Immature natural killer cell (primary cell): Measurements from ENCODE around the gene TBX10. TPM values are rescaled to one million over a fixed set of nuclear protein-coding genes. Genes with fewer than 3 reads are reported as not detected.
"Not testable (repeated sequence)": the region's sequence is repeated elsewhere in the genome, so short reads cannot be mapped to it uniquely, and the experiment has no call there.

ENCODE experiments used
- DNase-seq, 3 donors: peaks; one replicate each; pipeline ENCODE4 v3.0.0; 2022; ENCODE audit warnings: mixed read lengths in 1 of 3
- H3K27ac Mint-ChIP-seq, 6 donors: one replicate each; pipeline ENCODE4 v1.8.0; 2020; ENCODE audit warnings: mixed read lengths in 6 of 6, mild to moderate bottlenecking in 5 of 6, inconsistent platforms in 4 of 6, moderate library complexity in 3 of 6
- H3K27me3 Mint-ChIP-seq, 3 donors: one replicate each; pipeline ENCODE4 v1.8.0; 2020 to 2021; ENCODE audit warnings: low read depth in 3 of 3, mild to moderate bottlenecking in 3 of 3, mixed read lengths in 3 of 3, moderate library complexity in 3 of 3, inconsistent platforms in 1 of 3
- H3K36me3 Mint-ChIP-seq, 3 donors: one replicate each; pipeline ENCODE4 v1.8.0; 2020; ENCODE audit warnings: mixed read lengths in 3 of 3, inconsistent platforms in 2 of 3, mild to moderate bottlenecking in 2 of 3
- H3K4me1 Mint-ChIP-seq, 2 donors: one replicate each; pipeline ENCODE4 v1.8.0; 2020; ENCODE audit warnings: inconsistent platforms in 2 of 2, mild to moderate bottlenecking in 2 of 2, mixed read lengths in 2 of 2, moderate library complexity in 1 of 2
- H3K4me3 Mint-ChIP-seq, 5 donors: one replicate each; pipeline ENCODE4 v1.8.0; 2020; ENCODE audit warnings: mild to moderate bottlenecking in 5 of 5, mixed read lengths in 5 of 5, inconsistent platforms in 3 of 5, moderate library complexity in 3 of 5
- H3K9me3 Mint-ChIP-seq, 6 donors: one replicate each; pipeline ENCODE4 v1.8.0; 2020; ENCODE audit warnings: mild to moderate bottlenecking in 6 of 6, mixed read lengths in 6 of 6, inconsistent platforms in 4 of 6, moderate library complexity in 3 of 6
- polyA plus RNA-seq, 3 donors: library from polyadenylated mRNA; unstranded; fragments of 300-500 nt; fragmentation: Illumina TruSeq; gene quantifications; one replicate each; pipeline ENCODE4 v1.2.3, GENCODE V29; 2021

The TBX10 gene
- polyA plus RNA-seq, 3 donors from 2014 or later, result not detected

- Mint-ChIP-seq H3K4me3 (peak overlapping the region in 2 of 5 donors; percentile 29 to 58), H3K27me3 (peaks cover 0 to 2% (median 0%) of the 10 kb centered on the region in 3 donors), H3K36me3 (peaks cover 0 to 6% (median 0%) of the 10 kb centered on the region in 3 donors), H3K4me1 (peaks cover 6 to 14% of the 10 kb centered on the region in 2 donors), H3K9me3 (peaks cover 0 to 2% (median 0%) of the 10 kb centered on the region in 6 donors), H3K27ac (no peak overlapping the region)
- DNase-seq, result no peak
Measured at GRCh38 chr11:67627812-67628624, 11.5 kb downstream of the TBX10 start.

GRCh38 chr11:67627441-67627811 is 12.1 kb downstream of the TBX10 start:
- Mint-ChIP-seq H3K4me1 (peaks cover 6 to 14% of the 10 kb centered on the region in 2 donors), H3K27me3 (peaks cover 0 to 2% (median 0%) of the 10 kb centered on the region in 3 donors), H3K36me3 (peaks cover 0 to 6% (median 0%) of the 10 kb centered on the region in 3 donors), H3K4me3 (no peak overlapping the region), H3K27ac (peak overlapping the region in 2 of 6 donors; percentile 40 to 51), H3K9me3 (peaks cover 0 to 2% (median 0%) of the 10 kb centered on the region in 6 donors)
- no peak for DNase-seq

DNA sequence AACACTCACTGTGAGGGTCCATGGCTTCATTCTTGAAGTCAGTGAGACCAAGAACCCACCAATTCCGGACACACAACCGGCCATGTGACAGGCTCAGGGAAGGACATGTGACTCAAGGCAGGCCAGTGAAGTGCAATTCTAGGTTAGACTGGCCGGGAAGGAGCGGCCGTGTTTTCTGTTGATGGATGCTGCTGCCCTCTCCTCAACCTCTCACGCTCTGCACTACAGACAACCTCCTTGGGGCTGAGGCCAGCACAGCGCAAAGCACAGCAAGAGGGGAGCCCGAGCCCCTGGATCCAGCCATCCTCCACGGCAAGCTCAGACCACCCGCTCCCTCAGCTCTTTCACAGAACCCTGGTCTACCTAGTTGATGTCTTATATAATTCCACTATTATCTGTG is 12.6 kb downstream of the TBX10 start:
- H3K27me3 Mint-ChIP-seq, result peaks cover 0 to 2% (median 0%) of the 10 kb centered on the region in 3 donors
- no peak for DNase-seq
- peaks cover 6 to 13% of the 10 kb centered on the region in 2 donors for H3K4me1 Mint-ChIP-seq
- H3K4me3 Mint-ChIP-seq, result no peak overlapping the region
- no peak overlapping the region for H3K27ac Mint-ChIP-seq
- H3K9me3 Mint-ChIP-seq, result peaks cover 0 to 2% (median 0%) of the 10 kb centered on the region in 6 donors
- H3K36me3 Mint-ChIP-seq, result peaks cover 0 to 6% (median 0%) of the 10 kb centered on the region in 3 donors

DNA sequence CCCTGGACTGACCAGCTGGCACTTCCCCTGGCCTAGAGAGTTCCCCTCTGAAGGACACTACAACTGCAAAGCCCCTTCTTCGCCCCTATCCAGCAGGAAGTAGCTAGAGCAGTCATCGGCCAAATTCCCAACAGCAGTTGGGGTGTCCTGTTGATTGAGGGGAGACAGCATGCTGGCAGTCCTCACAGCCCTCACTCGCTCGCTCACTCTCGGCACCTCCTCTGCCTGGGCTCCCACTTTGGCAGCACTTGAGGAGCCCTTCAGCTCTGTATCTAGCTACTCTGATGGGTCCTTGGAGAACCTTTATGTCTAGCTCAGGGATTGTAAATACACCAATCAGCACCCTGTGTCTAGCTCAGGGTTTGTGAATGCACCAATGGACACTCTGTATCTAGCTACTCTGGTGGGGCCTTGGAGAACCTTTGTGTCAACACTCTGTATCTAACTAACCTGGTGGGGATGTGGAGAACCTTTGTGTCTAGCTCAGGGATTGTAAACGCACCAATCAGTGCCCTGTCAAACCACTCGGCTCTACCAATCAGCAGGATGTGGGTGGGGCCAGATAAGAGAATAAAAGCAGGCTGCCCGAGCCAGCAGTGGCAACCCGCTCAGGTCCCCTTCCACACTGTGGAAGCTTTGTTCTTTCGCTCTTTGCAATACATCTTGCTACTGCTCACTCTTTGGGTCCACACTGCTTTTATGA is 13.3 kb downstream of the TBX10 start:
- not testable (repeated sequence) for H3K27me3 Mint-ChIP-seq, H3K4me3 Mint-ChIP-seq, DNase-seq, H3K36me3 Mint-ChIP-seq, H3K9me3 Mint-ChIP-seq
- peak overlapping the region in 1 of 6 donors; percentile 85 for H3K27ac Mint-ChIP-seq
- H3K4me1 Mint-ChIP-seq, result peaks cover 6 to 12% of the 10 kb centered on the region in 2 donors

- not testable (repeated sequence) for DNase-seq, H3K27me3 Mint-ChIP-seq, H3K9me3 Mint-ChIP-seq, H3K36me3 Mint-ChIP-seq, H3K27ac Mint-ChIP-seq, H3K4me1 Mint-ChIP-seq, H3K4me3 Mint-ChIP-seq
Measured at GRCh38 chr11:67623795-67624194, 15.8 kb downstream of the TBX10 start.

- H3K9me3 Mint-ChIP-seq, H3K36me3 Mint-ChIP-seq, H3K27ac Mint-ChIP-seq, H3K4me3 Mint-ChIP-seq, H3K4me1 Mint-ChIP-seq, DNase-seq, H3K27me3 Mint-ChIP-seq: not testable (repeated sequence)
Measured at GRCh38 chr11:67622905-67623304, 16.7 kb downstream of the TBX10 start.

DNA sequence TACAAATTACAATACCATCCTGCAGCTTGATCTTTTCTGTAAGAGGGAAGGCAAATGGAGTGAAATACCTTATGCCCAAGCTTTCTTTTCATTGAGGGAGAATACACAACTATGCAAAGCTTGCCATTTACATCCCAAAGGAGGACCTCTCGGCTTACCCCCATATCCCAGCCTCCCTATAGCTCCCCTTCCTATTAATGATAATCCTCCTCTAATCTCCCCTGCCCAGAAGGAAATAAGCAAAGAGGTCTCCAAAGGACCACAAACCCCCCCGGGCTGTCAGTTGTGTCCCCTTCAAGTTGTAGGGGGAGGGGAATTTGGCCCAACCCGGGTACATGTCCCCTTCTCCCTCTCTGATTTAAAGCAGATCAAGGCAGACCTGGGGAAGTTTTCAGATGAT is 17.6 kb downstream of the TBX10 start:
- H3K4me3 Mint-ChIP-seq, H3K9me3 Mint-ChIP-seq, H3K27me3 Mint-ChIP-seq, H3K36me3 Mint-ChIP-seq, DNase-seq, H3K27ac Mint-ChIP-seq: not testable (repeated sequence)
- peaks cover 8 to 13% of the 10 kb centered on the region in 2 donors for H3K4me1 Mint-ChIP-seq

DNA sequence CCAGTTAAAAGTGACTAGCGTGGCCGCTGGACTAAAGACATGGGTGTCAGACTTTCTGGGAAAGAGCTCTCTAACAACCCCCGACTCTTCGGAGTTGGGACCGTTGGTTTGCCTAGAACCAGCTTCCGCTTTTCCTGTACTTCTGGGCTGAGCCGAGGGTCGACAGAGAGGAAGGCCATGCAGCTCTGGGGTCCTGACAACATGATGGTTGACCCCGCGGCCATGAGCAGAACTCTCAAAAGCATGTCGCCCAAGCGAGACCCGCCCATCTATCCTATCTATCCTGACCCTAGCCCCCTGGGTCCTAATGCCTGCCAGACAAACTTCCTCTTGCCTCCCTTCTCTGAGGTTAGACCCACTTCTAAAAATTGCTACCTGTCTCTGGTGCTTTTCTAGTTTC is 18.9 kb downstream of the TBX10 start:
- H3K4me3 Mint-ChIP-seq, H3K36me3 Mint-ChIP-seq, DNase-seq, H3K9me3 Mint-ChIP-seq, H3K27ac Mint-ChIP-seq, H3K27me3 Mint-ChIP-seq: not testable (repeated sequence)
- peaks cover 15 to 17% of the 10 kb centered on the region in 2 donors for H3K4me1 Mint-ChIP-seq

DNA sequence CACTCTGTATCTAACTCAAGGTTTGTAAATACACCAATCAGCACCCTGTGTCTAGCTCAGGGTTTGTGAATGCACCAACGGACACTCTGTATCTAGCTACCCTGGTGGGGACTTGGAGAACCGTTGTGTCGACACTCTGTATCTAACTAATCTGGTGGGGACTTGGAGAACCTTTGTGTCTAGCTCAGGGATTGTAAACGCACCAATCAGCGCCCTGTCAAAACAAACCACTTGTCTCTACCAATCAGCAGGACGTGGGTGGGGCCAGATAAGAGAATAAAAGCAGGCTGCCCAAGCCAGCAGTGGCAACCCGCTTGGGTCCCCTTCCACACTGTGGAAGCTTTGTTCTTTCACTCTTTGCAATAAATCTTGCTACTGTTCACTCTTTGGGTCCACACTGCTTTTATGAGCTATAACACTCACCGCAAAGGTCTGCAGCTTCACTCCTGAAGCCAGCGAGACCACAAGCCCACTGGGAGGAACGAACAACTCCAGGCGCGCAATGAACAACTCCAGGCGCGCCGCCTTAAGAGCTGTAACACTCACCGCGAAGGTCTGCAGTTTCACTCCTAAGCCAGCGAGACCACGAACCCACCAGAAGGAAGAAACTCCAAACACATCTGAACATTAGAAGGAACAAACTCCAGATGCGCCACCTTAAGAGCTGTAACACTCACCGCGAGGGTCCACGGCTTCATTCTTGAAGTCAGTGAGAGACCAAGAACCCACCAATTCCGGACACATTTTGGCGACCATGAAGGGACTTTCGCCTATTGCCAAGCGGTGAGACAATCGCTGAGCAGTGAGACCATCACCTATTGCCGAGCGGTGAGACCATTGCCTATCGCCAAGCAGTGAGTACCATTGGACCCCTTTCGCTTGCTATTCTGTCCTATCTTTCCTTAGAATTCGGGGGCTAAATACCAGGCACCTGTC is 19.6 kb downstream of the TBX10 start:
- not testable (repeated sequence) for H3K36me3 Mint-ChIP-seq, H3K27me3 Mint-ChIP-seq, H3K27ac Mint-ChIP-seq, H3K9me3 Mint-ChIP-seq, DNase-seq
- Mint-ChIP-seq H3K4me1 (peaks cover 21 to 23% of the 10 kb centered on the region in 2 donors), H3K4me3 (peak overlapping the region in 1 of 5 donors; percentile 40)

DNA sequence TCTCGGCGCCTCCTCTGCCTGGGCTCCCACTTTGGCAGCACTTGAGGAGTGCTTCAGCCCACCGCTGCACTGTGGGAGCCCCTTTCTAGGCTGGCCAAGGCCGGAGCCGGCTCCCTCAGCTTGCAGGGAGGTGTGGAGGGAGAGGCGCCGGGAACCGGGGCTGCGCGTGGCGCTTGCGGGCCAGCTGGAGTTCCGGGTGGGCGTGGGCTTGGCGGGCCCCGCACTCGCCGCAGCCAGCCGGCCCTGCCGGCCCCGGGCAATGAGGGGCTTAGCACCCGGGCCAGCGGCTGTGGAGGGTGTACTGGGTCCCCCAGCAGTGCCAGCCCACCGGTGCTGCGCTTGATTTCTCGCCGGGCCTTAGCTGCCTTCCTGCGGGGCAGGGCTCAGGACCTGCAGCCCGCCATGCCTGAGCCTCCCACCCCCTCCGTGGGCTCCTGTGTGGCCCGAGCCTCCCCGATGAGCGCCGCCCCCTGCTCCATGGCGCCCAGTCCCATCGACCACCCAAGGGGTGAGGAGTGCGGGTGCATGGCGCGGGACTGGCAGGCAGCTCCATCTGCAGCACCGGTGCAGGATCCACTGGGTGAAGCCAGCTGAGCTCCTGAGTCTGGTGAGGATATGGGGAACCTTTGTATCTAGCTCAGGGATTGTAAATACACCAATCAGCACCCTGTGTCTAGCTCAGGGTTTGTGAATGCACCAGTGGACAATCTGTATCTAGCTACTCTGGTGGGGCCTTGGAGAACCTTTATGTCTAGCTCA is 20.5 kb downstream of the TBX10 start:
- not testable (repeated sequence) for H3K4me3 Mint-ChIP-seq, H3K9me3 Mint-ChIP-seq, H3K27ac Mint-ChIP-seq

GRCh38 chr11:67617243-67617953 is 22.2 kb downstream of the TBX10 start:
- Mint-ChIP-seq H3K36me3 (peaks cover 0 to 3% (median 0%) of the 10 kb centered on the region in 3 donors), H3K9me3 (no peaks in the 10 kb centered on the region), H3K4me3 (peak overlapping the region in 4 of 5 donors; percentile 56 to 70 (median 62)), H3K27me3 (peaks cover 11 to 17% (median 12%) of the 10 kb centered on the region in 3 donors), H3K27ac (peak overlapping the region; percentile 33 to 91 (median 86)), H3K4me1 (peaks cover 42% of the 10 kb centered on the region in 2 donors)
- no peak for DNase-seq

More for the DNA sequence above, 20.5 kb downstream of the TBX10 start:
- Mint-ChIP-seq H3K4me1 (peaks cover 29 to 32% of the 10 kb centered on the region in 2 donors), H3K27me3 (peaks cover 6 to 11% (median 9%) of the 10 kb centered on the region in 3 donors)
- not testable (repeated sequence) for H3K36me3 Mint-ChIP-seq, DNase-seq

DNA sequence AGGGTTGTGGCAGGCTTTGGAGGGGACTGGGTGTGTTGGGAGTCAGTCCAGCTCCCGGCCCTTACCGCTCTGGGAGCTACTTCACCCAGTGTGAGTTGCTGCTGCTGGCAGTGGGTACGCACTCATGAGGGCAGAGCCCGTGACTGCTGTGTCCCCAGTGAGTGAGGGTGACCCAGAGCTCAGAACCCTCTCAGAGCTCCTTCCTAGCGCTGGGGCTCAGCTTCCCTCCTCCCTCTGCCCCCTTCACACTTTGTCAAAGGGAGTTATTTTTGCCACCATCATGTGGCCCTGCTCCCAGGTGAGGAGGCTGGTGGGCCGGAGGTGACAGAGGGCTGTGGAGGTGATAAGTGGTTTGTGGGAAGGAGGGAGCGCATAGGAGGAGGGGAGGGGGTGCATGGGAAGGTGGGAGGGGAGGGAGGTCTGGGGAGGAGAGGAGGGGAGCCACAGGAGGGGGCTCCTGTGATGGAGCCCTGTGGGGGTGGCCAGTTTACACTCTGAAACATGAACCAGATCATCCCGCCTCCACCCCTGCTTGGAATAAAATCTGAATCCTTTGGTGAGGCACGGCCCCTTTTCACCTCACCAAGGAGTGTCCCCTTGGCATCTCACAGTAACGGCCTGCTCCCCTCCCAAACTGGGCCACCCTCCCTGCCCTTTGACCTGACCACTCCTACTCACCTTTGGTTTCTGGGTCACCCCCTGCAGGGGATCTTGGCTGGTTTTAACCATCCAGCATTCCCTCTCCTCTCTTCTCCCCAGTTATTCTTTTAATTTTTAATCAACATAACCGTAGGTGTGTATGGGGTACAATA is 22.9 kb downstream of the TBX10 start:
- Mint-ChIP-seq H3K4me1 (peaks cover 42% of the 10 kb centered on the region in 2 donors), H3K27ac (peak overlapping the region; percentile 2 to 99 (median 94)), H3K27me3 (peaks cover 11 to 17% (median 12%) of the 10 kb centered on the region in 3 donors), H3K4me3 (peak overlapping the region; percentile 38 to 85 (median 67)), H3K9me3 (no peaks in the 10 kb centered on the region), H3K36me3 (peaks cover 0 to 8% (median 0%) of the 10 kb centered on the region in 3 donors)
- peak in 1 of 3 donors; percentile 7 for DNase-seq
